CD4-positive, alpha-beta memory T cell (primary cell): Measurements from ENCODE around the gene NDUFAF7. TPM values are rescaled to one million over a fixed set of nuclear protein-coding genes. Genes with fewer than 3 reads are reported as not detected.
A peak's percentile ranks its signal among the peaks of the same experiment; 100 is the strongest.

Source experiments
- CTCF ChIA-PET: fragments of 350-600 bp; sonication (Branson Sonifier 250); formaldehyde crosslinking; loops from one replicate; lab custom pipeline; 2021; ENCODE audit warnings: inconsistent platforms; ENCODE audit not compliant: partially characterized antibody; lab: Charles Lee
- POLR2A ChIA-PET: fragments of 350-600 bp; sonication (Branson Sonifier 250); formaldehyde crosslinking; loops from one replicate; lab custom pipeline; 2021; ENCODE audit not compliant: partially characterized antibody; lab: Charles Lee
- DNase-seq, 5 donors: peaks; one replicate each; pipeline versions ENCODE4 v3.0.0 to v3.0.0-alpha.2; 2020 to 2022; ENCODE audit warnings: mixed read lengths in 1 of 5
- H3K27ac ChIP-seq: one replicate; pipeline ENCODE4 v1.7.0; 2013; ENCODE audit warnings: low read depth, low read length
- H3K27me3 ChIP-seq: 2 replicates; pipeline ENCODE4 v1.7.0; 2013; ENCODE audit warnings: mild to moderate bottlenecking, low read length, moderate library complexity; ENCODE audit not compliant: insufficient read depth
- H3K36me3 ChIP-seq: 2 replicates; pipeline ENCODE4 v1.7.0; 2013; ENCODE audit warnings: mild to moderate bottlenecking, low read length, moderate library complexity; ENCODE audit not compliant: insufficient read depth
- H3K4me1 ChIP-seq: 2 replicates; pipeline ENCODE4 v1.7.0; 2013; ENCODE audit warnings: mild to moderate bottlenecking, low read length, moderate library complexity; ENCODE audit not compliant: insufficient read depth
- H3K4me3 ChIP-seq, 2 donors: one replicate each; pipeline ENCODE4 v1.7.0; 2013; ENCODE audit warnings: low read length in 2 of 2, mild to moderate bottlenecking in 1 of 2
- H3K9me3 ChIP-seq, 2 donors: one replicate each; pipeline ENCODE4 v1.7.0; 2013; ENCODE audit warnings: low read length in 2 of 2, control low read depth in 1 of 2; ENCODE audit not compliant: control insufficient read depth in 1 of 2
- H3K27ac Mint-ChIP-seq, 7 donors: one replicate each; pipeline ENCODE4 v1.8.0; 2020 to 2021; ENCODE audit warnings: mixed read lengths in 7 of 7, mild to moderate bottlenecking in 6 of 7, inconsistent platforms in 3 of 7, moderate library complexity in 3 of 7
- H3K27me3 Mint-ChIP-seq, 2 donors: one replicate each; pipeline ENCODE4 v1.8.0; 2020 to 2021; ENCODE audit warnings: mixed read lengths in 2 of 2
- H3K36me3 Mint-ChIP-seq, 2 donors: one replicate each; pipeline ENCODE4 v1.8.0; 2020 to 2021; ENCODE audit warnings: mixed read lengths in 2 of 2, inconsistent platforms in 1 of 2, mild to moderate bottlenecking in 1 of 2
- H3K4me1 Mint-ChIP-seq, 4 donors: one replicate each; pipeline ENCODE4 v1.8.0; 2020 to 2021; ENCODE audit warnings: mixed read lengths in 4 of 4, mild to moderate bottlenecking in 1 of 4
- H3K4me3 Mint-ChIP-seq, 8 donors: one replicate each; pipeline ENCODE4 v1.8.0; 2020 to 2021; ENCODE audit warnings: mixed read lengths in 8 of 8, mild to moderate bottlenecking in 7 of 8, moderate library complexity in 6 of 8, inconsistent platforms in 3 of 8
- H3K9me3 Mint-ChIP-seq, 8 donors: one replicate each; pipeline ENCODE4 v1.8.0; 2020 to 2021; ENCODE audit warnings: mixed read lengths in 8 of 8, mild to moderate bottlenecking in 5 of 8, inconsistent platforms in 3 of 8, moderate library complexity in 1 of 8
- intact Hi-C: fragments of 100-400 bp; cut with micrococcal nuclease; formaldehyde crosslinking; loops from one replicate; pipeline ENCODE4 v1.15.1; 2023
- polyA plus RNA-seq, 2 donors: library from polyadenylated mRNA; unstranded; fragments of 300-500 nt; fragmentation: Illumina TruSeq; gene quantifications; one replicate each; pipeline ENCODE4 v1.2.3, GENCODE V29; 2021
- total RNA-seq, 2 experiments: library from RNA; stranded (reverse); gene quantifications; one replicate each; pipeline ENCODE4 v1.2.3, GENCODE V29; 2021

Gene NDUFAF7, protein sequence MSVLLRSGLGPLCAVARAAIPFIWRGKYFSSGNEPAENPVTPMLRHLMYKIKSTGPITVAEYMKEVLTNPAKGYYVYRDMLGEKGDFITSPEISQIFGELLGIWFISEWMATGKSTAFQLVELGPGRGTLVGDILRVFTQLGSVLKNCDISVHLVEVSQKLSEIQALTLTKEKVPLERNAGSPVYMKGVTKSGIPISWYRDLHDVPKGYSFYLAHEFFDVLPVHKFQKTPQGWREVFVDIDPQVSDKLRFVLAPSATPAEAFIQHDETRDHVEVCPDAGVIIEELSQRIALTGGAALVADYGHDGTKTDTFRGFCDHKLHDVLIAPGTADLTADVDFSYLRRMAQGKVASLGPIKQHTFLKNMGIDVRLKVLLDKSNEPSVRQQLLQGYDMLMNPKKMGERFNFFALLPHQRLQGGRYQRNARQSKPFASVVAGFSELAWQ
- total RNA-seq (10 to 100 TPM; 36.8 to 37.9 TPM), polyA plus RNA-seq (10 to 100 TPM in 1 of 2 donors, 1 to 10 TPM in 1; 7.4 to 10.1 TPM)

DNA sequence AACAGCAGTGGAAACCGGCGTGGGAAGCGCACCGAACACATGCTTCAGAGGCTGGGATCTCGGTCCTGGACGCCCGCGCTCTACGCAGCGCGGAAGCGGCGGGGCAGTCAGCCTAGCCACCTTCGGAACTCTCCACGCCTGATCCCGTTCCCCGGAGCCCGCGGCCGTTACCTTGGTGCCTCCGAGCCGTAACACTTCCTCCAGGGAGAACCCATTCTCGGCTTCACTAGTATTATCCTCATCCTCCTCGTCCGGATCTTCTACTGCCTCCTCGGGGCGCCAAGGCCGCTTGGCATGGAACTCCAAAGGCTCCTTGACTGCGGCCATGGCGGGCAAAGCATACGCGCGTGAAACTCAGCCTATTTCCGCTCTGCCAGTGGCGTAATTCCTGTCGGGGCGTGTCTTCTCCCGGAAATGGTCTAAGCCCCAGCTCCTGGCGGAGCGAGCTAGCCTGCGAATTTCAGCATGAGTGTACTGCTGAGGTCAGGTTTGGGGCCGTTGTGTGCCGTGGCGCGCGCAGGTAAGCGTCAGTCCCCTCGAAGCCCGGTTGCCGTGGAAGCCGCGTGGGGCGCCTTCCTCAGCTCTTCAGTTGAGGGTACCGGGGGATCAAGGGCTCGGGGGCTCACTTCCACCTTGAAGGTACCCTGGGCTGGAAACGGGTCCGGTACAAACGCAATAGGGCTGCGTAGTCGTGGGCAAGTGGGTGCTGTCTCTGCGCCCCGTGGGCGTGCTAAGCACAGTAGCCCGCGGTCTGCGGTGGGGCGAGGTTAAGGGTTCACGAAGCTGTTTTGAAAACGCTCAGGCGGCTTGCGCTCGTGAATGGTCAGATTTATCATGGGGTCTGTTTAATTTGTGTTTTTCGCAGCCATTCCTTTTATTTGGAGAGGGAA lies at the start of gene NDUFAF7, which contains the start of gene CEBPZ:
Gene NDUFAF7 (plus strand): TSS at position 418 of the 890 bp plus-strand sequence. CDS start 48 bp downstream, at position 466.
Gene CEBPZ (minus strand): TSS at position 356 of the 890 bp plus-strand sequence. CDS start 29 bp downstream, at position 327.
- intact Hi-C loops = loop anchor here (1.0 to 2.0 kb wide), 5 partner anchors 35 to 265 kb away; partner anchors contain the start of genes CEBPZOS, EIF2AK2 and STRN
- Histone ChIP-seq H3K4me3 (peak within 1 kb of the TSS; percentile 94 to 98), H3K9me3 (no peaks in the 10 kb centered on the region), H3K4me1 (peaks cover 46% of the 10 kb centered on the region), H3K27me3 (no peaks in the 10 kb centered on the region), H3K36me3 (peaks cover 17% of the 10 kb centered on the region), H3K27ac (peak within 1 kb of the TSS; percentile 86)
- peaks cover 22 to 41% (median 32%) of the 10 kb centered on the region in 4 donors for H3K4me1 Mint-ChIP-seq
- H3K36me3 Mint-ChIP-seq = peaks cover 28 to 39% of the 10 kb centered on the region in 2 donors
- ChIA-PET POLR2A (interaction anchor here (0.5 to 2.5 kb wide), 20 partner anchors 9 to 1627 kb away, joined by 3 to 22 read pairs (median 4); partner anchors contain the start of genes CEBPZOS, EIF2AK2, GPATCH11 and HEATR5B), CTCF (interaction anchor here (0.7 to 1.4 kb wide), 6 partner anchors 12 to 646 kb away, joined by 3 to 5 read pairs (median 3); partner anchors contain the start of genes GPATCH11 and HEATR5B)
- H3K27me3 Mint-ChIP-seq = no peaks in the 10 kb centered on the region
- peak; percentile 85 to 94 (median 88) for DNase-seq
- no peak within 1 kb of the TSS for H3K4me3 Mint-ChIP-seq
- H3K27ac Mint-ChIP-seq = no peak within 1 kb of the TSS
- no peaks in the 10 kb centered on the region for H3K9me3 Mint-ChIP-seq

DNA sequence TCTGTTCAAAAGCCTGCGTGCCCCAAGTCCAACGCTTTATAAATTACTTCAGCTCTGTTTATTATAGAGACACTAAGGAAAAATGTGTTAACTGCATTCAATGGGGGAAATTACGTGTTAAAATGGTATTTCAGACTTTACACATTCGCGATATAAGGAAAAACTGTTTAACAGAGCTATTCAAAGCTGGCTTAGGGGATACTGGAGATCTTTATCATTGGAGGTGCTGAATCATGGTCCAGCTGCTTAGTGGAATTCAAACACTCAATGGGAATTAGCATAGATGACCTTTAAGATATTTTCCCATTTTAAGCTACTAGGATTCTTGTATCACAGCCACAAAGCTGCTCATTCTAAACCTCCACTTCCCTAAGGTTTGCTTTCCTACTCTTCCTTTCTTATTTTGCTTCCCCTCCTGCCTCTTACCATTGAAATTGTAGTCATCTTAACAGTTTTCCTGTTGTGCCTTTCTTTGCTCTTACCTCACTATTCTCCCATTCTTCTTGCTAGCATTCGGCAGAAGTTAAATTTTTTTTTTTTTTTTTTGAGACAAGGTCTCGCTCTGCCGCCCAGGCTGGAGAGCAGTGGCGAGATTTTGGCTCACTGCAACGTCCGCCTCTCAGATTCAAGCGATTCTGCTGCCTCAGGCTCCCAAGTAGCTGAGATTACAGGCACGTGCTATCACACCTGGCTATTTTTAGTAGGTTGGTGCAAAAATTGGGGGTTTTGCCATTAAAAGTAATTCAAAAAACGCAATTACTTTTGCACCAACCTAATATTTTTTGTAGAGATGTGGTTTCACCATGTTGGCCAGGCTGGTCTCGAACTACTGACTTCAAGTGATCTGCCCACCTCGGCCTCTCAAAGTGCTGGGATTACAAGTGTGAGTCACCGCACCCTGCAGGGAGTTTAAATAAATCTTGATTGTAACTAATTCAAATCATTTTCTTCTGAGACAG lies 49.5 kb upstream of the NDUFAF7 start:
- H3K4me3 ChIP-seq = no peak overlapping the region
- no peak overlapping the region for H3K27ac ChIP-seq
- H3K36me3 ChIP-seq = no peaks in the 10 kb centered on the region
- Mint-ChIP-seq H3K27me3 (peaks cover 11 to 14% of the 10 kb centered on the region in 2 donors), H3K27ac (no peak overlapping the region), H3K4me3 (peak overlapping the region in 1 of 8 donors; percentile 17), H3K36me3 (no peaks in the 10 kb centered on the region), H3K4me1 (no peaks in the 10 kb centered on the region), H3K9me3 (no peaks in the 10 kb centered on the region)
- no peak for DNase-seq
- POLR2A ChIA-PET = interaction anchor here (1.0 kb wide), 1 partner anchor 9 kb away, joined by 3 read pairs; no protein-coding TSS in a partner anchor
- no peaks in the 10 kb centered on the region for H3K4me1 ChIP-seq
- H3K27me3 ChIP-seq = peaks cover 5% of the 10 kb centered on the region
- intact Hi-C loops = no loop called here
- no peaks in the 10 kb centered on the region for H3K9me3 ChIP-seq
- CTCF ChIA-PET = interaction anchor here (0.6 to 1.9 kb wide), 3 partner anchors 9 to 13 kb away, joined by 3 to 4 read pairs (median 4); no protein-coding TSS in a partner anchor

DNA sequence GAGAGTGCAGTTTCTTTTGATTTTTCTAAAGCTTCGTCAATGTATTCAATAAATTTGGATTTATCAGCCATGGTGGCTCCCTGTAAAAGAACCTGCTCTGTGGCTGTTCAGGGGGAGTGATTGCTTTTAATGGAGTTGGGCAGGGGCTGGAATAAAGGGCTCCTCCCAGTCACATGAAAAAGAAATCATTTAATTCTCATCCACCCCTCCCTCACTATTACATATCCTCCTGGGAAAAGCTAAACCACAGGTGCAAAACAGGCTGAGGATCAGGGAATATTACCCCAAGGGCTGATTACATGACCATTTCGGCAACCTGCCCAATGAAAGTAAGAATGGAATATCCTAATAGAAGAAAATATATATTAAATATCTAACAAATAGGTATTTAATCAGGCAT lies 42.9 kb upstream of the NDUFAF7 start, which contains the start of gene SULT6B1:
Gene SULT6B1 (minus strand): TSS at position 101 of the 400 bp plus-strand sequence. CDS start 30 bp downstream, at position 71.
- no peak within 1 kb of the TSS for H3K27ac Mint-ChIP-seq
- no peak for DNase-seq
- no peak within 1 kb of the TSS for H3K4me3 ChIP-seq
- H3K36me3 Mint-ChIP-seq = no peaks in the 10 kb centered on the region
- no peaks in the 10 kb centered on the region for H3K4me1 ChIP-seq
- no peaks in the 10 kb centered on the region for H3K4me1 Mint-ChIP-seq
- H3K4me3 Mint-ChIP-seq = peak within 1 kb of the TSS in 1 of 8 donors; percentile 4
- no peak within 1 kb of the TSS for H3K27ac ChIP-seq
- CTCF ChIA-PET = interaction anchor here (1.6 kb wide), 1 partner anchor 9 kb away, joined by 3 read pairs; no protein-coding TSS in a partner anchor
- H3K36me3 ChIP-seq = no peaks in the 10 kb centered on the region
- peaks cover 7 to 9% of the 10 kb centered on the region in 2 donors for H3K27me3 Mint-ChIP-seq
- intact Hi-C loops = no loop called here
- H3K9me3 Mint-ChIP-seq = no peaks in the 10 kb centered on the region
- no peaks in the 10 kb centered on the region for H3K27me3 ChIP-seq
- POLR2A ChIA-PET = no interaction called here
- H3K9me3 ChIP-seq = no peaks in the 10 kb centered on the region

DNA sequence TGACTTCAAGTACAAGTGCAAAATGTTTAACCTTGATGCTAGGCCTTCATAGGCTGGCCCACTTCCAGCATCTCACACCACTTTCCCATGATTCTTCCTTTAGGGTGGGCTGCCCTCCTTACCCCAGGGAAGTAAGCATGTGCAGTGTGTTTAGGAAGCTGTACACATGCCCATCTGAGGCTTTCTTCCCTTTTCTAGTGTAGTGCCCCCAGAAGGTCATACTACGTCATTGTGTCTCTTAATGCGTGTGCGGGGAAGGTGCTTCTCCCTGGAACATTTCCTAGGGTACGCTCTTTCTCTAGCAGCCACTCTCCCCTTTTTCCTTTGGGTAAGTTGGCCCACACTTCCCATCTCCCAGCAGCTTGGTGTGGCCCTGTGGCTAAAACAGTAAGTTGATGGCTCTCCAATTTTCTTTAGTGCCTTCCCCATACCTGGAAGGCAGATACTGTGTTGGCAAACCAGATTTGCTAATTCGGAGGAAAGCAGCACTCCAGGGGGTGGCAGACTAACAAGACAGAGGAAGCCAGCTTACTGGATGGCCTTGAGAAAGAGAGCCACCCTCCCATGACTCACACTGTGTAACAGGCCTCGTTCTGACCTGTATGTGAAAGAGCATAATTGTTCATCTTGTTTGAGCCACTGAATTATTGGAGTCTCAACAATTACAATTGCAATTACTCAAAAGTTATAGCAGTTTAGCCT lies 41.9 kb upstream of the NDUFAF7 start:
- Histone ChIP-seq H3K27ac (no peak overlapping the region), H3K27me3 (no peaks in the 10 kb centered on the region), H3K36me3 (no peaks in the 10 kb centered on the region), H3K4me1 (no peaks in the 10 kb centered on the region), H3K9me3 (no peaks in the 10 kb centered on the region), H3K4me3 (no peak overlapping the region)
- no peaks in the 10 kb centered on the region for H3K4me1 Mint-ChIP-seq
- no peaks in the 10 kb centered on the region for H3K36me3 Mint-ChIP-seq
- H3K27me3 Mint-ChIP-seq = peaks cover 7 to 9% of the 10 kb centered on the region in 2 donors
- POLR2A ChIA-PET = no interaction called here
- intact Hi-C loops = no loop called here
- CTCF ChIA-PET = interaction anchor here (0.9 to 1.6 kb wide), 2 partner anchors 8 to 21 kb away, joined by 3 read pairs; no protein-coding TSS in a partner anchor
- no peaks in the 10 kb centered on the region for H3K9me3 Mint-ChIP-seq
- no peak for DNase-seq
- no peak overlapping the region for H3K27ac Mint-ChIP-seq
- no peak overlapping the region for H3K4me3 Mint-ChIP-seq

DNA sequence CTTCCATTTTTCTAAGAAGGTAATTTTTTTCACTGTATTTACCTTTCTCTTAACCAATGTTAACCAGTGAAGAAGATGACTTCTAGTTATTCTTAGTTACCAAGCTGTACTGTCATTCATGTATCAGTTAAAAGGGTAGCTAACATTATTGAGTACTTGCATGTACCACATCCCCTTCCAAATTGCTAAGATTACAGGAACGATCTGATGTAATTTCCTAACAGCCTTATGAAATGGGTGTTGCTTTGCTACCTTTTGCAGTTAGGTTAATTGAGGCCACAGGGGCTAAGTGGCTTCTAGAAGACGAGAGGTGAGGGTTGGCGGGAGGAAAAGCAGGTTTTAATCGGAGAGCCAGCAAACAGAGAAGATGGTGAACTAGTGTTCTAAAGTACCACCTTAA lies 41.2 kb upstream of the NDUFAF7 start:
- H3K9me3 ChIP-seq = no peaks in the 10 kb centered on the region
- no peak for DNase-seq
- Mint-ChIP-seq H3K9me3 (no peaks in the 10 kb centered on the region), H3K36me3 (no peaks in the 10 kb centered on the region), H3K4me3 (no peak overlapping the region), H3K27me3 (peaks cover 7 to 9% of the 10 kb centered on the region in 2 donors), H3K27ac (no peak overlapping the region), H3K4me1 (no peaks in the 10 kb centered on the region)
- ChIA-PET CTCF (no interaction called here), POLR2A (no interaction called here)
- no peaks in the 10 kb centered on the region for H3K36me3 ChIP-seq
- no peak overlapping the region for H3K4me3 ChIP-seq
- H3K27me3 ChIP-seq = no peaks in the 10 kb centered on the region
- H3K4me1 ChIP-seq = no peaks in the 10 kb centered on the region
- H3K27ac ChIP-seq = no peak overlapping the region
- intact Hi-C loops = no loop called here
